HEK293 (cell line): ENCODE results near the gene EDN1.

ENCODE experiments used
- ZBTB48 ChIP-seq: fragments of 450-650 bp; formaldehyde crosslinking; IDR thresholded peaks from 2 replicates; pipeline ENCODE4 v1.5.1; 2016; ENCODE audit warnings: missing biosample characterization, missing genetic modification characterization
- ZNF214 ChIP-seq: fragments of 450-650 bp; formaldehyde crosslinking; IDR thresholded peaks from 2 replicates; pipeline ENCODE4 v1.5.1; 2017; ENCODE audit warnings: missing biosample characterization, mild to moderate bottlenecking, missing genetic modification characterization, borderline replicate concordance
- ZNF274 ChIP-seq, 2 experiments: fragments of 200-500 bp in 1 of 2; fragments of 450-650 bp in 1 of 2; sonication (Bioruptor generic) in 1 of 2; formaldehyde crosslinking in 1 of 2; IDR thresholded peaks; 2 replicates each; pipeline versions ENCODE4 v1.5.1 to v1.6.1; 2014 to 2016; ENCODE audit warnings: borderline replicate concordance in 1 of 2, inconsistent platforms in 1 of 2, low read length in 1 of 2, missing biosample characterization in 1 of 2, missing genetic modification characterization in 1 of 2
- ZNF311 ChIP-seq: fragments of 450-650 bp; formaldehyde crosslinking; IDR thresholded peaks from 2 replicates; pipeline ENCODE4 v1.5.1; 2017; ENCODE audit warnings: missing biosample characterization, missing genetic modification characterization, borderline replicate concordance
- ZNF654 ChIP-seq: fragments of 450-650 bp; formaldehyde crosslinking; IDR thresholded peaks from 2 replicates; pipeline ENCODE4 v1.5.1; 2016; ENCODE audit warnings: low read depth, missing biosample characterization, missing genetic modification characterization
- ZNF76 ChIP-seq: fragments of 450-650 bp; formaldehyde crosslinking; IDR thresholded peaks from 2 replicates; pipeline ENCODE4; 2016; ENCODE audit warnings: low read depth, missing biosample characterization, missing genetic modification characterization, borderline replicate concordance
- ZSCAN30 ChIP-seq: fragments of 450-650 bp; IDR thresholded peaks from 2 replicates; pipeline ENCODE4 v1.5.1; 2018; ENCODE audit warnings: missing biosample characterization, mild to moderate bottlenecking, missing genetic modification characterization, moderate library complexity
- TF ChIP-seq, protein P1 (sequence below): fragments of 450-650 bp; formaldehyde crosslinking; conservative IDR thresholded peaks from 2 replicates; pipeline ENCODE4 v1.5.1; 2016; ENCODE audit warnings: low read depth, missing biosample characterization, missing genetic modification characterization
- TF ChIP-seq, protein P2 (sequence below): fragments of 450-650 bp; formaldehyde crosslinking; IDR thresholded peaks from 2 replicates; pipeline ENCODE4 v1.5.1; 2016; ENCODE audit warnings: missing biosample characterization, missing genetic modification characterization
- TF ChIP-seq, protein P3 (sequence below): fragments of 450-650 bp; formaldehyde crosslinking; IDR thresholded peaks from 2 replicates; pipeline ENCODE4 v1.5.1; 2016; ENCODE audit warnings: missing biosample characterization, missing genetic modification characterization
- TF ChIP-seq, protein P4 (sequence below): sonication (generic); formaldehyde crosslinking; IDR thresholded peaks from 2 replicates; pipeline ENCODE4 v1.8.1; 2022; ENCODE audit warnings: mild to moderate bottlenecking, moderate library complexity, missing genetic modification reagents
- TF ChIP-seq, protein P5 (sequence below): fragments of 450-650 bp; formaldehyde crosslinking; IDR thresholded peaks from 2 replicates; pipeline ENCODE4 v1.5.1; 2016; ENCODE audit warnings: missing biosample characterization, missing genetic modification characterization
- TF ChIP-seq, protein P6 (sequence below): fragments of 450-650 bp; formaldehyde crosslinking; IDR thresholded peaks from 2 replicates; pipeline ENCODE4 v1.5.1; 2017; ENCODE audit warnings: missing biosample characterization, missing genetic modification characterization

DNA sequence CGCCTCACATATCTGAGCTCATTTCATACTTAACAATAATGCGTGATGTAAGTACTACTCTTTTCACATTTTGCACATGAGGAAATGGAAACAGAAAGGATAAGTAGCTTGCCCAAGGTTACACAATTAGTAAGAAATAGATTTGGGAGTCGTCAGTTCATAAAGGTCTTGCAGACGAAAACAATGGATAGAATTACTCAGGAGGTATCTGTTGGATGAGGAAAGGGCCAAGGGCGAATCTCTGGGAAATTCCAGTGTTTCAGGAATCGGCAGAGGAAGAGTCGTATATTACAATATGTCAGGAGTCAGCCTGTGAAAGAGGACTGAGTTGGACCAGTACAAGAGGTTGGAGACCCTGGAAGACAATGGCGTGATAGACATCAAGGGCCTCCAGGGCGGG is 12.8 kb upstream of the EDN1 start:
- TF ChIP-seq, protein P1, sequence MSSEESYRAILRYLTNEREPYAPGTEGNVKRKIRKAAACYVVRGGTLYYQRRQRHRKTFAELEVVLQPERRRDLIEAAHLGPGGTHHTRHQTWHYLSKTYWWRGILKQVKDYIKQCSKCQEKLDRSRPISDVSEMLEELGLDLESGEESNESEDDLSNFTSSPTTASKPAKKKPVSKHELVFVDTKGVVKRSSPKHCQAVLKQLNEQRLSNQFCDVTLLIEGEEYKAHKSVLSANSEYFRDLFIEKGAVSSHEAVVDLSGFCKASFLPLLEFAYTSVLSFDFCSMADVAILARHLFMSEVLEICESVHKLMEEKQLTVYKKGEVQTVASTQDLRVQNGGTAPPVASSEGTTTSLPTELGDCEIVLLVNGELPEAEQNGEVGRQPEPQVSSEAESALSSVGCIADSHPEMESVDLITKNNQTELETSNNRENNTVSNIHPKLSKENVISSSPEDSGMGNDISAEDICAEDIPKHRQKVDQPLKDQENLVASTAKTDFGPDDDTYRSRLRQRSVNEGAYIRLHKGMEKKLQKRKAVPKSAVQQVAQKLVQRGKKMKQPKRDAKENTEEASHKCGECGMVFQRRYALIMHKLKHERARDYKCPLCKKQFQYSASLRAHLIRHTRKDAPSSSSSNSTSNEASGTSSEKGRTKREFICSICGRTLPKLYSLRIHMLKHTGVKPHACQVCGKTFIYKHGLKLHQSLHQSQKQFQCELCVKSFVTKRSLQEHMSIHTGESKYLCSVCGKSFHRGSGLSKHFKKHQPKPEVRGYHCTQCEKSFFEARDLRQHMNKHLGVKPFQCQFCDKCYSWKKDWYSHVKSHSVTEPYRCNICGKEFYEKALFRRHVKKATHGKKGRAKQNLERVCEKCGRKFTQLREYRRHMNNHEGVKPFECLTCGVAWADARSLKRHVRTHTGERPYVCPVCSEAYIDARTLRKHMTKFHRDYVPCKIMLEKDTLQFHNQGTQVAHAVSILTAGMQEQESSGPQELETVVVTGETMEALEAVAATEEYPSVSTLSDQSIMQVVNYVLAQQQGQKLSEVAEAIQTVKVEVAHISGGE (tag by site-specific recombination), result no peak
- TF ChIP-seq ZNF76 (tag by site-specific recombination) (no peak), ZNF311 (tag by site-specific recombination) (no peak), ZBTB48 (tag by site-specific recombination) (no peak), ZNF654 (tag by site-specific recombination) (no peak), ZNF214 (tag by site-specific recombination) (no peak), ZSCAN30 (tag by site-specific recombination) (no peak), ZNF274 (IDR thresholded peaks at IDR 0.05; ENCODE audit: low read length) (no peak), ZNF274 (tag by site-specific recombination; IDR thresholded peaks at IDR 0.05; ENCODE audit: borderline replicate concordance) (no peak)
- TF ChIP-seq, protein P2, sequence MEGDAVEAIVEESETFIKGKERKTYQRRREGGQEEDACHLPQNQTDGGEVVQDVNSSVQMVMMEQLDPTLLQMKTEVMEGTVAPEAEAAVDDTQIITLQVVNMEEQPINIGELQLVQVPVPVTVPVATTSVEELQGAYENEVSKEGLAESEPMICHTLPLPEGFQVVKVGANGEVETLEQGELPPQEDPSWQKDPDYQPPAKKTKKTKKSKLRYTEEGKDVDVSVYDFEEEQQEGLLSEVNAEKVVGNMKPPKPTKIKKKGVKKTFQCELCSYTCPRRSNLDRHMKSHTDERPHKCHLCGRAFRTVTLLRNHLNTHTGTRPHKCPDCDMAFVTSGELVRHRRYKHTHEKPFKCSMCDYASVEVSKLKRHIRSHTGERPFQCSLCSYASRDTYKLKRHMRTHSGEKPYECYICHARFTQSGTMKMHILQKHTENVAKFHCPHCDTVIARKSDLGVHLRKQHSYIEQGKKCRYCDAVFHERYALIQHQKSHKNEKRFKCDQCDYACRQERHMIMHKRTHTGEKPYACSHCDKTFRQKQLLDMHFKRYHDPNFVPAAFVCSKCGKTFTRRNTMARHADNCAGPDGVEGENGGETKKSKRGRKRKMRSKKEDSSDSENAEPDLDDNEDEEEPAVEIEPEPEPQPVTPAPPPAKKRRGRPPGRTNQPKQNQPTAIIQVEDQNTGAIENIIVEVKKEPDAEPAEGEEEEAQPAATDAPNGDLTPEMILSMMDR (tag by site-specific recombination), result no peak
- TF ChIP-seq, protein P3, sequence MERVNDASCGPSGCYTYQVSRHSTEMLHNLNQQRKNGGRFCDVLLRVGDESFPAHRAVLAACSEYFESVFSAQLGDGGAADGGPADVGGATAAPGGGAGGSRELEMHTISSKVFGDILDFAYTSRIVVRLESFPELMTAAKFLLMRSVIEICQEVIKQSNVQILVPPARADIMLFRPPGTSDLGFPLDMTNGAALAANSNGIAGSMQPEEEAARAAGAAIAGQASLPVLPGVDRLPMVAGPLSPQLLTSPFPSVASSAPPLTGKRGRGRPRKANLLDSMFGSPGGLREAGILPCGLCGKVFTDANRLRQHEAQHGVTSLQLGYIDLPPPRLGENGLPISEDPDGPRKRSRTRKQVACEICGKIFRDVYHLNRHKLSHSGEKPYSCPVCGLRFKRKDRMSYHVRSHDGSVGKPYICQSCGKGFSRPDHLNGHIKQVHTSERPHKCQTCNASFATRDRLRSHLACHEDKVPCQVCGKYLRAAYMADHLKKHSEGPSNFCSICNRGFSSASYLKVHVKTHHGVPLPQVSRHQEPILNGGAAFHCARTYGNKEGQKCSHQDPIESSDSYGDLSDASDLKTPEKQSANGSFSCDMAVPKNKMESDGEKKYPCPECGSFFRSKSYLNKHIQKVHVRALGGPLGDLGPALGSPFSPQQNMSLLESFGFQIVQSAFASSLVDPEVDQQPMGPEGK, result no peak
- TF ChIP-seq, protein P4, sequence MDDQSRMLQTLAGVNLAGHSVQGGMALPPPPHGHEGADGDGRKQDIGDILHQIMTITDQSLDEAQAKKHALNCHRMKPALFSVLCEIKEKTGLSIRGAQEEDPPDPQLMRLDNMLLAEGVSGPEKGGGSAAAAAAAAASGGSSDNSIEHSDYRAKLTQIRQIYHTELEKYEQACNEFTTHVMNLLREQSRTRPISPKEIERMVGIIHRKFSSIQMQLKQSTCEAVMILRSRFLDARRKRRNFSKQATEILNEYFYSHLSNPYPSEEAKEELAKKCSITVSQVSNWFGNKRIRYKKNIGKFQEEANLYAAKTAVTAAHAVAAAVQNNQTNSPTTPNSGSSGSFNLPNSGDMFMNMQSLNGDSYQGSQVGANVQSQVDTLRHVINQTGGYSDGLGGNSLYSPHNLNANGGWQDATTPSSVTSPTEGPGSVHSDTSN, result no peak
- TF ChIP-seq, protein P5, sequence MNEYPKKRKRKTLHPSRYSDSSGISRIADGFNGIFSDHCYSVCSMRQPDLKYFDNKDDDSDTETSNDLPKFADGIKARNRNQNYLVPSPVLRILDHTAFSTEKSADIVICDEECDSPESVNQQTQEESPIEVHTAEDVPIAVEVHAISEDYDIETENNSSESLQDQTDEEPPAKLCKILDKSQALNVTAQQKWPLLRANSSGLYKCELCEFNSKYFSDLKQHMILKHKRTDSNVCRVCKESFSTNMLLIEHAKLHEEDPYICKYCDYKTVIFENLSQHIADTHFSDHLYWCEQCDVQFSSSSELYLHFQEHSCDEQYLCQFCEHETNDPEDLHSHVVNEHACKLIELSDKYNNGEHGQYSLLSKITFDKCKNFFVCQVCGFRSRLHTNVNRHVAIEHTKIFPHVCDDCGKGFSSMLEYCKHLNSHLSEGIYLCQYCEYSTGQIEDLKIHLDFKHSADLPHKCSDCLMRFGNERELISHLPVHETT (tag by site-specific recombination), result no peak
- TF ChIP-seq, protein P6, sequence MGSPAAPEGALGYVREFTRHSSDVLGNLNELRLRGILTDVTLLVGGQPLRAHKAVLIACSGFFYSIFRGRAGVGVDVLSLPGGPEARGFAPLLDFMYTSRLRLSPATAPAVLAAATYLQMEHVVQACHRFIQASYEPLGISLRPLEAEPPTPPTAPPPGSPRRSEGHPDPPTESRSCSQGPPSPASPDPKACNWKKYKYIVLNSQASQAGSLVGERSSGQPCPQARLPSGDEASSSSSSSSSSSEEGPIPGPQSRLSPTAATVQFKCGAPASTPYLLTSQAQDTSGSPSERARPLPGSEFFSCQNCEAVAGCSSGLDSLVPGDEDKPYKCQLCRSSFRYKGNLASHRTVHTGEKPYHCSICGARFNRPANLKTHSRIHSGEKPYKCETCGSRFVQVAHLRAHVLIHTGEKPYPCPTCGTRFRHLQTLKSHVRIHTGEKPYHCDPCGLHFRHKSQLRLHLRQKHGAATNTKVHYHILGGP (tag by site-specific recombination), result no peak
